Right cardiac atrium (tissue), 5 donors: ENCODE results near the gene SPATA3. TPM values are rescaled to one million over a fixed set of nuclear protein-coding genes. Genes with fewer than 3 reads are reported as not detected.

Experiments used
- ATAC-seq, 2 donors: fragments of 200-7000 bp; cut with Tn5 transposase; one replicate each; pipeline versions ENCODE4 v1.8.0 to v1.9.1; 2020; ENCODE audit warnings: moderate library complexity in 2 of 2, mild to moderate bottlenecking in 1 of 2
- DNase-seq, 3 donors: peaks; one replicate each; pipeline ENCODE4 v3.0.0-alpha.2; 2020
- H3K27ac ChIP-seq: one replicate; pipeline ENCODE4 v1.5.1; 2013; ENCODE audit warnings: mild to moderate bottlenecking, low read length, control low read depth, moderate library complexity
- H3K27me3 ChIP-seq: one replicate; pipeline ENCODE4 v1.6.1; 2013; ENCODE audit not compliant: control insufficient read depth, insufficient read depth
- H3K4me1 ChIP-seq: one replicate; pipeline ENCODE4 v1.6.1; 2013; ENCODE audit warnings: low read length; ENCODE audit not compliant: control insufficient read depth, insufficient read depth
- H3K4me3 ChIP-seq: one replicate; pipeline ENCODE4 v1.5.1; 2013; ENCODE audit warnings: low read length, control low read depth
- H3K9me3 ChIP-seq: one replicate; pipeline ENCODE4 v1.6.1; 2013; ENCODE audit warnings: low read length; ENCODE audit not compliant: control insufficient read depth
- WGBS: extraction: QIAGEN DNeasy Blood & Tissue Kit; methylation state at CpG from one replicate; pipeline ENCODE4 v1.1.7; 2013; 5-methylcytosine and 5-hydroxymethylcytosine counted together
- intact Hi-C, 4 donors: fragments of 100-400 bp; cut with DNase I; formaldehyde crosslinking; loops; one replicate each; pipeline versions ENCODE4 v1.11.0 to v1.14.0; 2022 to 2023
- long read RNA-seq, 4 donors: library from polyadenylated mRNA; unstranded; transcript quantifications; one replicate each; pipeline ENCODE4 v2.0.0, GENCODE V29; 2020 to 2021
- polyA plus RNA-seq: library from polyadenylated mRNA; stranded (reverse); fragments of 200-250 nt; gene quantifications from one replicate; pipeline ENCODE4 v1.2.3, GENCODE V29; 2013
- total RNA-seq, 4 donors: library from RNA; stranded (reverse); fragmentation: NEBNext Ultra II Directional; extraction: Animal tissue kit (Norgen Biotek cat#: 25700); gene quantifications; one replicate each; pipeline ENCODE4 v1.2.1, GENCODE V29; 2021
- donor health status: healthy with polysubstance abuse.
- donor health status: DM: no; HTN: yes; CAD: no.
- donor health status: DM: no; HTN: no; CAD: no.
- donor health status: DM: no; HTN: yes; CAD: no; lungs with severe emphysema.
- donor health status: DM: yes; HTN: yes; CAD: no.

The SPATA3 gene
- total RNA-seq (not detected), polyA plus RNA-seq (not detected)
- long read RNA-seq, donor 1: 0 reads
- long read RNA-seq, donor 2: 0 reads
- long read RNA-seq, donor 3: 0 reads
- long read RNA-seq, donor 4: 0 reads

- 86% methylated on average over 9 of the region's 9 CpGs for WGBS
- Histone ChIP-seq H3K4me1 (no peaks in the 10 kb centered on the region), H3K4me3 (no peak within 1 kb of the TSS), H3K27me3 (no peaks in the 10 kb centered on the region), H3K9me3 (no peaks in the 10 kb centered on the region), H3K27ac (no peak within 1 kb of the TSS)
- ATAC-seq: no peak
- intact Hi-C loops: no loop called here
- no peak for DNase-seq
Observed at GRCh38 chr2:230995821-230996220, at the start of gene SPATA3. SPATA3 (plus strand) TSS chr2:230996121; CDS start chr2:230996234, 113 bp downstream.

GRCh38 chr2:230946429-230947234 is 49.3 kb upstream of the SPATA3 start:
- no peak overlapping the region for H3K4me3 ChIP-seq
- whole genome bisulfite sequencing: 88% methylated on average over 7 of the region's 7 CpGs
- no peaks in the 10 kb centered on the region for H3K4me1 ChIP-seq
- ATAC-seq: no peak
- H3K27me3 ChIP-seq: no peaks in the 10 kb centered on the region
- intact Hi-C loops: no loop called here
- DNase-seq: no peak
- H3K9me3 ChIP-seq: no peaks in the 10 kb centered on the region
- H3K27ac ChIP-seq: no peak overlapping the region

GRCh38 chr2:230947235-230947576 is 48.7 kb upstream of the SPATA3 start:
- Histone ChIP-seq H3K9me3 (no peaks in the 10 kb centered on the region), H3K27ac (no peak overlapping the region), H3K4me1 (no peaks in the 10 kb centered on the region), H3K27me3 (no peaks in the 10 kb centered on the region), H3K4me3 (no peak overlapping the region)
- no peak for ATAC-seq
- intact Hi-C loops: no loop called here
- DNase-seq: no peak
- WGBS: 88% methylated on average over 3 of the region's 3 CpGs

GRCh38 chr2:230947908-230948365 is 48.0 kb upstream of the SPATA3 start:
- ATAC-seq (no peak), DNase-seq (no peak)
- Histone ChIP-seq H3K4me3 (no peak overlapping the region), H3K27me3 (no peaks in the 10 kb centered on the region), H3K9me3 (no peaks in the 10 kb centered on the region), H3K27ac (no peak overlapping the region), H3K4me1 (no peaks in the 10 kb centered on the region)
- 73% methylated on average over 10 of the region's 10 CpGs for WGBS
- intact Hi-C loops: no loop called here

- Histone ChIP-seq H3K9me3 (no peaks in the 10 kb centered on the region), H3K27me3 (no peaks in the 10 kb centered on the region), H3K4me3 (no peak overlapping the region), H3K27ac (no peak overlapping the region), H3K4me1 (no peaks in the 10 kb centered on the region)
- ATAC-seq: no peak
- intact Hi-C loops: no loop called here
- DNase-seq: no peak
- WGBS: 74% methylated on average over 20 of the region's 20 CpGs
Observed at GRCh38 chr2:230949966-230950873, 45.7 kb upstream of the SPATA3 start.

- intact Hi-C loops: no loop called here
- 91% methylated on average over 10 of the region's 10 CpGs for WGBS
- H3K27me3 ChIP-seq: no peaks in the 10 kb centered on the region
- no peaks in the 10 kb centered on the region for H3K9me3 ChIP-seq
- H3K4me1 ChIP-seq: no peaks in the 10 kb centered on the region
- DNase-seq: no peak
- no peak for ATAC-seq
- no peak overlapping the region for H3K4me3 ChIP-seq
- H3K27ac ChIP-seq: no peak overlapping the region
Observed at GRCh38 chr2:230950874-230951339, 45.0 kb upstream of the SPATA3 start.

- WGBS: 65% methylated on average over 2 of the region's 2 CpGs
- peak in 1 of 2 donors; percentile 65 for ATAC-seq
- no peaks in the 10 kb centered on the region for H3K9me3 ChIP-seq
Observed at GRCh38 chr2:230951396-230951795, 44.5 kb upstream of the SPATA3 start.

GRCh38 chr2:230952226-230952956 is 43.5 kb upstream of the SPATA3 start:
- intact Hi-C loops: no loop called here

More at GRCh38 chr2:230951396-230951795, 44.5 kb upstream of the SPATA3 start:
- no peak overlapping the region for H3K4me3 ChIP-seq
- no peak for DNase-seq
- no peaks in the 10 kb centered on the region for H3K27me3 ChIP-seq
- intact Hi-C loops: no loop called here
- H3K4me1 ChIP-seq: no peaks in the 10 kb centered on the region
- H3K27ac ChIP-seq: no peak overlapping the region

GRCh38 chr2:230953845-230954244 is 42.1 kb upstream of the SPATA3 start:
- ATAC-seq (no peak), DNase-seq (no peak)
- Histone ChIP-seq H3K9me3 (no peaks in the 10 kb centered on the region), H3K4me1 (no peaks in the 10 kb centered on the region), H3K27ac (no peak overlapping the region), H3K4me3 (no peak overlapping the region), H3K27me3 (no peaks in the 10 kb centered on the region)
- intact Hi-C loops: no loop called here
- WGBS: 75% methylated on average over 9 of the region's 9 CpGs

More at GRCh38 chr2:230952226-230952956, 43.5 kb upstream of the SPATA3 start:
- Histone ChIP-seq H3K4me1 (no peaks in the 10 kb centered on the region), H3K27me3 (no peaks in the 10 kb centered on the region), H3K9me3 (no peaks in the 10 kb centered on the region), H3K4me3 (no peak overlapping the region), H3K27ac (no peak overlapping the region)
- ATAC-seq: no peak
- no peak for DNase-seq
- WGBS: 89% methylated on average over 10 of the region's 10 CpGs

- DNase-seq: no peak
- H3K27ac ChIP-seq: no peak overlapping the region
- no peak for ATAC-seq
- H3K27me3 ChIP-seq: no peaks in the 10 kb centered on the region
- H3K4me3 ChIP-seq: no peak overlapping the region
- no peaks in the 10 kb centered on the region for H3K4me1 ChIP-seq
- no peaks in the 10 kb centered on the region for H3K9me3 ChIP-seq
- intact Hi-C loops: no loop called here
Observed at GRCh38 chr2:230954746-230955145, 41.2 kb upstream of the SPATA3 start.
